ENCODE measurements around the gene CEP126. TPM values are rescaled to one million over a fixed set of nuclear protein-coding genes. Genes with fewer than 3 reads are reported as not detected.

The CEP126 gene
- total RNA-seq, 1 donor, result 3.6 TPM

GRCh38 chr11:101996111-101996510, 81.3 kb downstream of the CEP126 start:
- H2AFZ ChIP-seq (ENCODE audit: low read length), result no peak overlapping the region
- H3K27ac ChIP-seq (ENCODE audit: low read depth, low read length), result no peak overlapping the region
- no peak overlapping the region for H3K4me2 ChIP-seq (ENCODE audit: insufficient read depth, low read length)
- no peaks in the 10 kb centered on the region for H3K27me3 ChIP-seq (ENCODE audit: insufficient read depth, low read length)
- H3K4me1 ChIP-seq (ENCODE audit: insufficient read depth, low read length), result no peaks in the 10 kb centered on the region
- no peak for DNase-seq (ENCODE audit: insufficient read length, low spot score, missing footprints)
- no peaks in the 10 kb centered on the region for H4K20me1 ChIP-seq (ENCODE audit: insufficient read depth, low read length)
- no peaks in the 10 kb centered on the region for H3K9me3 ChIP-seq (ENCODE audit: low read depth, low read length)
- TF ChIP-seq, protein P1, sequence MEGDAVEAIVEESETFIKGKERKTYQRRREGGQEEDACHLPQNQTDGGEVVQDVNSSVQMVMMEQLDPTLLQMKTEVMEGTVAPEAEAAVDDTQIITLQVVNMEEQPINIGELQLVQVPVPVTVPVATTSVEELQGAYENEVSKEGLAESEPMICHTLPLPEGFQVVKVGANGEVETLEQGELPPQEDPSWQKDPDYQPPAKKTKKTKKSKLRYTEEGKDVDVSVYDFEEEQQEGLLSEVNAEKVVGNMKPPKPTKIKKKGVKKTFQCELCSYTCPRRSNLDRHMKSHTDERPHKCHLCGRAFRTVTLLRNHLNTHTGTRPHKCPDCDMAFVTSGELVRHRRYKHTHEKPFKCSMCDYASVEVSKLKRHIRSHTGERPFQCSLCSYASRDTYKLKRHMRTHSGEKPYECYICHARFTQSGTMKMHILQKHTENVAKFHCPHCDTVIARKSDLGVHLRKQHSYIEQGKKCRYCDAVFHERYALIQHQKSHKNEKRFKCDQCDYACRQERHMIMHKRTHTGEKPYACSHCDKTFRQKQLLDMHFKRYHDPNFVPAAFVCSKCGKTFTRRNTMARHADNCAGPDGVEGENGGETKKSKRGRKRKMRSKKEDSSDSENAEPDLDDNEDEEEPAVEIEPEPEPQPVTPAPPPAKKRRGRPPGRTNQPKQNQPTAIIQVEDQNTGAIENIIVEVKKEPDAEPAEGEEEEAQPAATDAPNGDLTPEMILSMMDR (IDR thresholded peaks at IDR 0.05; ENCODE audit: extremely low read depth, low read depth, low read length), result no peak
- no peak overlapping the region for H3K4me3 ChIP-seq (ENCODE audit: insufficient read depth, low read length)
- H3K36me3 ChIP-seq (ENCODE audit: insufficient read depth, low read length), result no peaks in the 10 kb centered on the region
- H3K79me2 ChIP-seq (ENCODE audit: insufficient read depth, low read length), result no peaks in the 10 kb centered on the region

- Histone ChIP-seq H3K4me2 (ENCODE audit: insufficient read depth, low read length) (no peak overlapping the region), H3K79me2 (ENCODE audit: insufficient read depth, low read length) (no peaks in the 10 kb centered on the region), H3K27ac (ENCODE audit: low read depth, low read length) (no peak overlapping the region), H3K9me3 (ENCODE audit: low read depth, low read length) (no peaks in the 10 kb centered on the region), H3K36me3 (ENCODE audit: insufficient read depth, low read length) (no peaks in the 10 kb centered on the region), H3K27me3 (ENCODE audit: insufficient read depth, low read length) (no peaks in the 10 kb centered on the region), H2AFZ (ENCODE audit: low read length) (no peak overlapping the region), H3K4me1 (ENCODE audit: insufficient read depth, low read length) (no peaks in the 10 kb centered on the region), H3K4me3 (ENCODE audit: insufficient read depth, low read length) (no peak overlapping the region), H4K20me1 (ENCODE audit: insufficient read depth, low read length) (no peaks in the 10 kb centered on the region)
- no peak for DNase-seq (ENCODE audit: insufficient read length, low spot score, missing footprints)
- TF ChIP-seq, protein P1 (IDR thresholded peaks at IDR 0.05; ENCODE audit: extremely low read depth, low read depth, low read length), result no peak
These were observed 87.0 kb downstream of the CEP126 start for GRCh38 chr11:102001657-102002338.

DNA sequence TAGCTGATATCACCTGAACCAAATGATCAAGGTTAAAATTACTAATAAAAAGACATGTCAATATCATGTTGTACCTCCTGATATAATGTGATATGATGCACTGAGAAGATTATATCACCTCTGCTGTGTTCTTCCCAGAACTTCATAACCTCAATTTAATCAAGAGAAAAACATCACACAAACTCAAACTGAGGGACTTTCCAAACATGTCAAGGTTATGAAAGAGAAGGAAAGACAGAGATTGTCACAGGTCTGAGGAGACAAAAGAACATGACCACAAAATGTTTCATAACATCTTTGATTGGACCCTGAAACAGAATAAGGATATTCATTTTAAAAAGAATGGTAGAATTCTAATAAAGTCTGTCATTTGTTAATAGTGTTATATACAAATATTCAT, 89.4 kb downstream of the CEP126 start:
- no peaks in the 10 kb centered on the region for H3K79me2 ChIP-seq (ENCODE audit: insufficient read depth, low read length)
- H3K4me3 ChIP-seq (ENCODE audit: insufficient read depth, low read length), result no peak overlapping the region
- H3K27ac ChIP-seq (ENCODE audit: low read depth, low read length), result no peak overlapping the region
- H3K9me3 ChIP-seq (ENCODE audit: low read depth, low read length), result no peaks in the 10 kb centered on the region
- peaks cover 4% of the 10 kb centered on the region for H3K4me1 ChIP-seq (ENCODE audit: insufficient read depth, low read length)
- no peaks in the 10 kb centered on the region for H4K20me1 ChIP-seq (ENCODE audit: insufficient read depth, low read length)
- no peaks in the 10 kb centered on the region for H3K36me3 ChIP-seq (ENCODE audit: insufficient read depth, low read length)
- TF ChIP-seq, protein P1 (IDR thresholded peaks at IDR 0.05; ENCODE audit: extremely low read depth, low read depth, low read length), result no peak
- H3K4me2 ChIP-seq (ENCODE audit: insufficient read depth, low read length), result no peak overlapping the region
- H2AFZ ChIP-seq (ENCODE audit: low read length), result no peak overlapping the region
- no peak for DNase-seq (ENCODE audit: insufficient read length, low spot score, missing footprints)
- H3K27me3 ChIP-seq (ENCODE audit: insufficient read depth, low read length), result no peaks in the 10 kb centered on the region

- Histone ChIP-seq H3K4me3 (ENCODE audit: insufficient read depth, low read length) (no peak overlapping the region), H3K9me3 (ENCODE audit: low read depth, low read length) (no peaks in the 10 kb centered on the region), H4K20me1 (ENCODE audit: insufficient read depth, low read length) (no peaks in the 10 kb centered on the region), H3K4me2 (ENCODE audit: insufficient read depth, low read length) (no peak overlapping the region), H3K36me3 (ENCODE audit: insufficient read depth, low read length) (no peaks in the 10 kb centered on the region), H3K27me3 (ENCODE audit: insufficient read depth, low read length) (no peaks in the 10 kb centered on the region), H3K27ac (ENCODE audit: low read depth, low read length) (no peak overlapping the region), H3K4me1 (ENCODE audit: insufficient read depth, low read length) (peaks cover 4% of the 10 kb centered on the region), H2AFZ (ENCODE audit: low read length) (no peak overlapping the region), H3K79me2 (ENCODE audit: insufficient read depth, low read length) (no peaks in the 10 kb centered on the region)
- DNase-seq (ENCODE audit: insufficient read length, low spot score, missing footprints), result no peak
- TF ChIP-seq, protein P1 (IDR thresholded peaks at IDR 0.05; ENCODE audit: extremely low read depth, low read depth, low read length), result no peak
These were observed 90.5 kb downstream of the CEP126 start for GRCh38 chr11:102005306-102005705.

Data from osteoblast (primary cell).